HG02943 (cell line): ENCODE data around the gene ZNF358.

Experiments
- ATAC-seq: cut with Tn5 transposase; IDR thresholded peaks from one replicate; pipeline ENCODE4 v1.9.1; 2021; ENCODE audit warnings: mild to moderate bottlenecking, low read depth, moderate library complexity; ENCODE audit not compliant: unreplicated experiment

ZNF358 gene

GRCh38 chr19:7488736-7489353 lies 27.1 kb upstream of the ZNF358 start, which contains the start of gene PEX11G:
Gene PEX11G, minus strand, starts transcription at chr19:7489035. Its CDS starts 25 bp downstream, at chr19:7489010.
- no peak for ATAC-seq

DNA sequence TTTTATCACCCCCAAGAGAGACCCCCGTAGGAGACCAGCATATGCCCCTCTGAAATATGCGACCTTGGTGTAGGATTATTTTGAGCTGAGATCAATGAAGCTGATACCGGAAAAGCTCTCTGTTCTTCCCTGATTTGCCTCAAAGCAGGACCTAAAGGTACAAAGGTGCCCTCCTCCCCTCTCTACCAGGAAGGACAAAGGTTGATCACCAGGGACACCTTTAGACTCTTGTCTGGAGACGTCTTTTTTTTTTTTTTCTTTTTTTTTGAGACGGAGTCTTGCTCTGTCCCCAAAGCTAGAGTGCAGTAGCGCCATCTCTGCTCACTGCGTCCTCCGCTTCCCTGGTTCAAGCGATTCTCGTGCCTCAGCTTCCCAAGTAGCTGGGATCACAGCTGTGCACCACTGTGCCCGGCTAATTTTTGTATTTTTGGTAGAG lies 26.3 kb upstream of the ZNF358 start:
- no peak for ATAC-seq

DNA sequence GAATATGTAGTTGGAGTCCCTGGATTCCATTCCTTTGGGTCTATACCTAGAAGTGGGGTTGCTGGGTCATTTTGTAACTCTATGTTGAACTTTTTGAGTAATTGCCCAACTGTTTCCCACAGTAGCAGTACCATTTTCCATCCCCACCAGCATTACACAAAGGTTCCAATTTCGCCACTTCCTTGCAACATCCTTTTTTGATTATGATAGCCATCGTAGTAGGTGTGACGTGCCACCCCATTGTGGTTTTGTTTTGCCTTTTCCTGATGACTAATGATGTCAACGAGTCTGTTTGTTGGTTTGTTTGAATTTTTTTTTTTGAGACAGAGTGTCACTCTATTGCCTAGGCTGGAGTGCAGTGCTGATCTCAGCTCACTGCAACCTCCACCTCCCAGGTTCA lies 23.8 kb upstream of the ZNF358 start:
- ATAC-seq, result no peak

DNA sequence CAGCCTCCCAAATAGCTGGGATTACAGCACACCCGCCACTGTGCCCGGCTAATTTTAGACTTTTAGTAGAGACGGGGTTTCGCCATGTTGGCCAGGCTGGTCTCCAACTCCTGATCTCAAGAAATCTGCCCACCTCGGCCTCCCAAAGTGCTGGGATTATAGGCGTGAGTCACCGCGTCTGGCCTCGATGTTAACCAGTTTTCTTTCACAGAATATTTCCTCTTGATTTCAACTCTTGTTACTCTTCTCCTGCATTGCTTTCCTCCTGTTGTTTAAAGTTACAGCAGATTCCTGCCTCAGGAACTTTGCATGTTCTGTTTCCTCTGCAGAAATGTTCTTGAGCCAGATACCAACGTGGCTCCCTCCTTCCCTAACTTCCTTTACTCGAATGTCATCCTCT lies 23.3 kb upstream of the ZNF358 start:
- ATAC-seq, result no peak

DNA sequence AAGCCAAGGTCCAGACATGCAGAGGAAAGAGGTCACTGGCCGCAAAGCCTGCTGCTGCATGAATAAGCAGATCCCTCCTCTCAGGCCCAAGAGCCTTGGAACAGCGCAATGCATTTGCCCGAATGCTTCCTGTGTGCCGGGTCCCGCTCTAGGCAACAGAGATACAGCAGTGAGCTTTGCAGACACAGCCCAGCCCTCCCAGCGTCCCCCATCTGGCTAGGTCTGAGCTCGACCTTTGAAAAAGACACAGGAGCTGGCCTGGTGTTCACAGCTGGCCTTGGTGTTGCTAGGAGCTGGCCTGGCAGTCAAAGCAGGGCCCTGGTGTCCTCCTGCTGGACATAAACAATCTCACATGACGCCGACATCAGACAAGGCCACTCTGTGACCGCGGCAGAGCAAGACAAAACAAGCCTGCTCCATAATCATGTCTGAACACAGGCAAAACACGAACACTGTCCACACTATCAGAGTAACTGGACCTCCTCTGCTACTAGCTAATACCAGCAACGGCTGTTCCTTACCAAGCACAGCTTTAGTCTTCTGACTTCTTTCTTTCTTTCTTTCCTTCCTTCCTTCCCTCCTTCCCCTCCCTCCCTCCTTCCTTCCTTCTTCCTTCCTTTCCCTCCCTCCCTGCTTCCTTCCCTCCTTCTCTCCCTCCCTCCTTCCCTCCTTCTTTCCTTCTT lies 21.3 kb upstream of the ZNF358 start:
- ATAC-seq, result no peak

- no peak for ATAC-seq
Observed at GRCh38 chr19:7497292-7497691, 18.6 kb upstream of the ZNF358 start.

- ATAC-seq, result no peak
Observed at GRCh38 chr19:7500811-7501450, 15.0 kb upstream of the ZNF358 start.

DNA sequence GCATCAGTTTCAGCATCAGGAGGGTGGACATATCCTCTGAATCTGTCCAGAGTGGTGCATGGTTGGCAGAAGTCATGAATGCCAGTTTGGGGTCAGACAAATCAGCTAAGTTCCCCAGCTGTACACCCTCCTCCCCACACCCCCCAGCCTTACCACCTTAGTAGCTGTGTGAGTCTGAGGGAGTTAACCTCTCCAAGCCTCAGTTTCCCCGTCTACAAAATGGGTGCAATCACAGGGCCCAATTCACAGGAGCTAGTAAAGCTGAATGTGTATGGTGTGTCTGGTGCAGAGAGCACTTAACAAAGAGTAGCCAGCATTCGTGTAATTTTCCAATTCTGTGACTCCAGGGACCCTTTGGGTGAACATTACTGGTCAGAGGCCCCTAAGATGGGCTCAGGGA lies 13.4 kb upstream of the ZNF358 start:
- ATAC-seq, result no peak

GRCh38 chr19:7504684-7505083 lies 11.2 kb upstream of the ZNF358 start:
- no peak for ATAC-seq

GRCh38 chr19:7505288-7505681 lies 10.6 kb upstream of the ZNF358 start:
- no peak for ATAC-seq

- no peak for ATAC-seq
Observed at GRCh38 chr19:7505682-7506384, 10.1 kb upstream of the ZNF358 start.

GRCh38 chr19:7506385-7507328 lies 9.2 kb upstream of the ZNF358 start:
- no peak for ATAC-seq

DNA sequence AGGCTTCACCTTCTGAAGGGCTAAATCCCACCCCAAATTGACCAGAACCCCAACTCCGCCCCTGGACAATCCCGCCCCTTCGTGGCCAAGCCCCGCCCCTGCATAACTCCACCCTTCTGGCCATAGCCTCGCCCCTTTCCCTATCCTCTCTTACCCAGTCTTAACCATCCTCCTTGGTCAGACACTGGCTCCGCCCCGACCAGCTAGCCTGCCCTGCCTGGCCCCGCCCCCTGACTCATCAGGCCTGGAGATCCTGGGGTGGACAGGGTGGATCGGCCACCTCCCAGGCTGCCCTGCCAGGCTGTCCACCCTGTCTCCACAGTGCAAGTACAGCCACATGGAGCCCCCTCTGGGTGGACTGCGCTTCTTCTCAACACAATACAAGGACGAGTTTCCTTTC lies 8.0 kb upstream of the ZNF358 start:
- no peak for ATAC-seq

- no peak for ATAC-seq
Observed at GRCh38 chr19:7509625-7510024, 6.3 kb upstream of the ZNF358 start.

GRCh38 chr19:7512400-7512851 lies 3.5 kb upstream of the ZNF358 start:
- ATAC-seq, result no peak

DNA sequence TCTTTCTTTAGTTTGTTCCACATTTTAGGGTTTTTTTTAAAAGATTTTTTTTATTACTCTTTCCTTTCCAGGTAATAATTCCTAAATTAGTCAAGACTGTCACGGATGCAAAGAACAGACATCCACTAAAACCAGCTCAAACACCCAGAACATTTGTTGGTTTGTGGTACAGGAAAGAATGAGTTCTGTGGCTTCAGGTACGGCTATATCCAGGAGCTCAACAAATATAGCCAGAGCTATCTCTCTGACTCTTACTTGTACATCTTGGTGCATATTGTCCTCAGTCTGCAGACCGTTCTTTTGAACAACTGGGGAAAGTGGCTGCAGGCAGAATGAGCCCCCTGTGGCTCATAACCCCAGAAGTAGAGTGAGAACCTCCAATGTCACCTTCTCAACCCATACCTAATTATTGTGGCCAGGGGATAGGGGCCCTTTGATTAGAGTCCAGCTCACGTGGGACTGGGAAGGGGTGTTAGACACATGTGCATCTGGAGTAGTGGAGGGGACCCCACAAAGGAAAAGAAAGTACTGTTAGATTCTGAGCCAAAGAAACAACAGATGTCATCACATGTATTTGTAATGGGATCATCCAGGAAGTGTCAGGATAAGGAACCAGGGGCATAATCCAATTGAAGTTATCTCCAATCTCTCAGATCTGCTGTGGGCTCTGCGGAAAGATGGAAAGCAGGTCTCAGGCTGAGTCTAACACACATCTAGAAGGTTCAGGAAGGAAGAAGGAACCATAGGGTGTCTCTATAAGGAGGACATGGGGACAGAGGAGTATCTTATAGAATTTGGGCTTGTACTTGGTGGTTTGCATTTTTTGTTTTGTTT lies 1.9 kb upstream of the ZNF358 start:
- ATAC-seq, result no peak

DNA sequence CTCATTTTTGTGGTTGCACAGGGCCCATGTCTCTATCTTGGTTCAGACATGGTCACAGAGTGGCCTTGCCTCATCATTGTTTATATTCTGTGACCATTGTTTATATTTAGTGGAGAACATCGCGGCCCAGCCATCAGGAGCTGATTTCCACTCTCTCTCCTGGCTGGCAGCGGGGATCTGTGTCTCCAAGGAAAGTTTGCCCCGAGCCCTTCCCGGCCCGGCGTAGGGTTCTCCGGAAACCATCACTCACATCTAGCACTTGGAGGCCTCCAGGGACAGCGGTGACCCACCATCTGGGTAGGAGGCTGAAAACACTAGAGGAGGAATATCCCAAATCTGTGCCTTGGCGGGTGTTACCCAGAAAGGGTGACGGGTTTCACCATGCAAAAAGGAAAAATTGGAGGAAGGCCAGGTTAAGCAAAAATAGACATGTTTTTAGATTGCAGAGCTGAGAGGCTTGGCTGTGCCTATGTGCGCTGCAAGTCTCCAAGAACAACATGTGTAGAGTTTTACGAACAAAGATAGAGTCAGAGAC lies 726 bp upstream of the ZNF358 start:
- no peak for ATAC-seq

DNA sequence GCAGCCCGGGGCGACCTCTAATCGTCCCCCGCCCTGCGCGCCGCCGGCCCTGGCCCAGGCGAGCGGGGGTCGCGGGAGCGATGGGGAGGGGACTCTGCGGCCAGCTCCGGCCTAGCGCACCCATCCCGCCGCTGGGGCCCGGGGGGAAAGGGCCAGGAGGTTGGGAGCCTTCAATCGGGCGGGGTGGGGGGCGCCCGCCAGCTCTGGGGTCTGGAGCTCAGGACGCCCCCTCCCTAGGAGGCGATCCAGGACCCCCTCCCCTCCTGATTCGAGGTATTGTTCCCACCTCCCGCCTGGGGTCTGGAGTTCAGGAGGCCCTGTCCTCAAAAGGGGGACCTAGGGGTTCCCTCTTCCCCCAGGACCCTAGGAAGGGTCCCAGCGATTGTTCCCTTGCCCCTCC lies 430 bp downstream of the ZNF358 start:
- ATAC-seq, result no peak

DNA sequence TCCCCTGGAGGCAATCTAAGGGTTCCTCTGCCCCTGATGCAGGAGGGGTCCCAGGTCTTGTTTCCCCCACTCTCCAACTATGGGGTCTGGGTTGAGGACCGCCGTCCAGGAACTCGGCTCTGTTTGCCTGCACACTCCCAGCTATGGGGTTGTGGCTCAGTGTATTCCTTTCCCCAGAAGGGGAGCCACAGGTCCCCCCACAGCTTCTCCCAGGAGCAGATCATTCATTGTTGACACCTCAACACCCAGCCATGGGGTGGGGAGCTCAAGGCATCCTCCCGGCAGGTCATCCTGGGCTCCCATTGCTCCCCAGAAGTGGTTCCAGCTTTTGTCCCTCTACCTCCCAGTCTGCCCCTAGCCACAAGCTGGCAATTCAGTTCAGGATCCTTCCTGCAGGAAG lies 975 bp downstream of the ZNF358 start:
- ATAC-seq, result no peak
